GM19397 (cell line): ENCODE data around the gene IFI6.

ENCODE experiments used
- ATAC-seq: cut with Tn5 transposase; IDR thresholded peaks from one replicate; pipeline ENCODE4 v1.9.1; 2021; ENCODE audit warnings: mild to moderate bottlenecking, moderate library complexity; ENCODE audit not compliant: unreplicated experiment

Gene IFI6

GRCh38 chr1:27676410-27676809, 4.4 kb upstream of the IFI6 start:
- no peak for ATAC-seq

GRCh38 chr1:27672750-27673112, 739 bp upstream of the IFI6 start:
- no peak for ATAC-seq

GRCh38 chr1:27669876-27670275, 2.1 kb downstream of the IFI6 start:
- no peak for ATAC-seq

- no peak for ATAC-seq
Observed at GRCh38 chr1:27668808-27669723, 2.9 kb downstream of the IFI6 start.

GRCh38 chr1:27668121-27668807, 3.7 kb downstream of the IFI6 start:
- no peak for ATAC-seq

GRCh38 chr1:27666791-27667254, 5.2 kb downstream of the IFI6 start:
- no peak for ATAC-seq

GRCh38 chr1:27666294-27666693, 5.7 kb downstream of the IFI6 start:
- ATAC-seq = no peak

GRCh38 chr1:27665016-27665651, 6.9 kb downstream of the IFI6 start:
- ATAC-seq = no peak

- ATAC-seq = no peak
Observed at GRCh38 chr1:27664291-27664690, 7.7 kb downstream of the IFI6 start.

- ATAC-seq = peak; percentile 27
Observed at GRCh38 chr1:27662707-27663393, 9.1 kb downstream of the IFI6 start.

GRCh38 chr1:27662261-27662660, 9.7 kb downstream of the IFI6 start:
- ATAC-seq = no peak

- no peak for ATAC-seq
Observed at GRCh38 chr1:27661412-27662075, 10.4 kb downstream of the IFI6 start.

- no peak for ATAC-seq
Observed at GRCh38 chr1:27660300-27660835, 11.6 kb downstream of the IFI6 start.

- peak; percentile 62 for ATAC-seq
Observed at GRCh38 chr1:27659497-27660299, 12.3 kb downstream of the IFI6 start.

- peak; percentile 15 for ATAC-seq
Observed at GRCh38 chr1:27658951-27659496, 13.0 kb downstream of the IFI6 start.

GRCh38 chr1:27656157-27656893, 15.7 kb downstream of the IFI6 start:
- ATAC-seq = no peak

- no peak for ATAC-seq
Observed at GRCh38 chr1:27655151-27655937, 16.6 kb downstream of the IFI6 start.
